DOHH2 (cell line): ENCODE results near the gene CENPN.

Experiments used
- CTCF ChIP-seq: fragments of 200-600 bp; sonication (generic); IDR thresholded peaks from one replicate; pipeline ENCODE4 v1.5.1; 2014; ENCODE audit warnings: antibody characterized with exemption, mild to moderate bottlenecking, low read depth, low read length; ENCODE audit not compliant: poor library complexity, severe bottlenecking
- EZH2phosphoT487 ChIP-seq: fragments of 200-600 bp; sonication (generic); IDR thresholded peaks from 2 replicates; pipeline ENCODE4 v1.6.1; 2017; ENCODE audit warnings: borderline replicate concordance, mild to moderate bottlenecking, antibody characterized with exemption, low read length, moderate library complexity, mixed read lengths

GRCh38 chr16:81060576-81061306 lies 53.7 kb downstream of the CENPN start:
- TF ChIP-seq CTCF (no peak), EZH2phosphoT487 (no peak)
